ENCODE measurements around the gene MMD2.

Gene MMD2

DNA sequence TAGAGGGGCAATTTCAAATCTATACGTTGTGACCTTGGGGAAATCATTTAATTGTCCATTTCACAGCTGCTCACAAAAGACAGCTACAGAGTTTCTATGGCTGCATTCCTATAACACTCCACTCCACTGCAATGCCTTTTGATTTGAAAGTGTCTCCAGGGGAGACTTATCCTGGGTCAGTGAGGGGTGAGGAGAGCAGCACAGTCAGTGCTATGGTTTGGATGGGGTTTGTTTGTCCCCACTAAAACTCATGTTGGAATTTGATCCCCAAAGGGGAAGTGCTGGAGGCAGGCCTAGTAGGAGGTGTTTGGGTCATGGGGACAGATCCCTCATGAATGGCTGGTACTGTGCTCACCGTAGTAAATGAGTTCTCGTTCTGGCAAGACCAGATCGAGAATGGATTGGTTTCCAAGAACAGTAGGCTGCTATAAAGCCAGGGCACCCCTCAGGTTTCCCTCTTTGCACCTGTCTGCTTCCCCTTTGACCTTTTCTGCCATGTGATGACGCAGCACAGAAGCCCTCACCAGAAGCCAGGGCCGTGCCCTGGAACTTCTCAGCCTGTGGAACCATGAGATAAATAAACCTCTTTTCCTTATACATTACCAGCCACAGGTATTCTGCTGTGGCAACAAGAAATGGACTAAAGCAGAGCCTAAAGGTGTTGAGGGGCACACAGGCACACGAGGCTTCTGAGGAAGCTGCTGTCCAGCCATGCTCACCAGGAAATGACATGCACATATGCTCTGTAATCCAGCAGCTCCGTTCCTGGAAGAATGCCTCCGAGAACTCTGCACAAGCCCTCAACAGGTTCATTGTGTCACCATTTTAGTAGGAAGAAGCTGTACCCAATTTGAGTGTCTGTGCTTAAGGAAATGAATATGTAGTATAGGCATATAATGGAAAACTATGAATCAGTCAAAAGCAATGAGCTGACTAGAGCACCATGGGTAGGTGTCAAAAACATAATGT, 92.2 kb downstream of the MMD2 start:
- DNase-seq = no peak

DNA sequence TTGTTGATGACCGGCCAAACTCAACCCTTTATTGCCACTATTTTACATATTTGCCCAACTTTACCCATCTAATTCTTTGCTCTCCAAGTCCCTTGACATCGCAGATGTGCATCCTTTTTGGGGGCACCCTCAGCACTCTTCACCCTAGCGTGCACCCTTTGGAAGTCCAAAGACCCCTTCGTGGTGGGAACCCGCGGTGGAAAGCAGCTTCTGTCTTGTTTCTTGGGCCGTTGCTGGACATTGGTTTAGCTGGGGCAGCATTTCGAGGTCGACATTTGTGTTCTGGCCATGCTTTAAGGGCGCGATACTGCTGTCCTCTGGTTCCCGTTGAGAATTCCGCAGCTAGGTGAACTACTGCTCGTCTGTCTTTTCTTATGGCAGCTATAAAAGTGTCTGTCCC, 96.8 kb downstream of the MMD2 start:
- no peak for DNase-seq

DNA sequence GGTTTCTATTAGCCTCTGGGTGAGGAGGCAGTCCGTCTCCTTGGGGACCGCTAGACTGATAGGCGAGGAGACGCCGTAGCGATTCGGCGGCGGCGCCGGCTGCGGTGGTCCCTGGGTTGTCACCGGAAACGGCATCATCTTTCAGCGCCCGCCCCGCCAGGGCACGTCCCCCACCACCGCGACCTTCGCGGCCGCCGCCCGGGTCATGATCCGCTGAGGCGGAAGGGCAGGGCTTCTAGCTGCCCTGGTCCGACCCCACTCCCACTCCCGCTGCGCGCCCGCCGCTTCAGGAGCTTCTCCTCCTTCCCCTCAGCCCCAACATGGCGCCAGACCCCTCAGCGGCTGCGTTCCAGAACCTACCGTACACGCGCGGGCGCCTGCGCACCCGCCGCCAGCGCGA, 97.3 kb downstream of the MMD2 start, which contains the start of gene PAPOLB:
Gene PAPOLB, minus strand, starts transcription at position 358 of the 400 bp plus-strand sequence. Its CDS starts 220 bp downstream, at position 138.
- DNase-seq = no peak

DNA sequence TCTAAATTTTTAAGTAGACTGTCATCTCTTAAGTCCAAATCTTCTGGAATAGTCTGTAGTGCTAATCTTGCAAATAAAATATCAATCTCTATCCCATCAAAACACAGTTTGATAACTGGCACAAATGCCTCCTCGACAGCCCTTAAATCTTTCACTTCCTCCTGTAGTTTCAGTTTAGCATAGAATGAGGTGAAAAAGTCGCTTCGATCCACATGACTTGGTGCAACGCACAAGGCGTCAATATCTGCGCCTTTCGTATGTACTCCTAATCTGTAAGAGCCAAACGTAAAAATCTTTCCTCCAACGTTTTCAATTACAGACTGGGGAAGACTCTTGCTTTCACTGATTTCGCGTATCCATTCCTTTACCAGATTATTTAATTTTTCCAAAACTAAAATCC, 97.8 kb downstream of the MMD2 start:
- no peak for DNase-seq

DNA sequence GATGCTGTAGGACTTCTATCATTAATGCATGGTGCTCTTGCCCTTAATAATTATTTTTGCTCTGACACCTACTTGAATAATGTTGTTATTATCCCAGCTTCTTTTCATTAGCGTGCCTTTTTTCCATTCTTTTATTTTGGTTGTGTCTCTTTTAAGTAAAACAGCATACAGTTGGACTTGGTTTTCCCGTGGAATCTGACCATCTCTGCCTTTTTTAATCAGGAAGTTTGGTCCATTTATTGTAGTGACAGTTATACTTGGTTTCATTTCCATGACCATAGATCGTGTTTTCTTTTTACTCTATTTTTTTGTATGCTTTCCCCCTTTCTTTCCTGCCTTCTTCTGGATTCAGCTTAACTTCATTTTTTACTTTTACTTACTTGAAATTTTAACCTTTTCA, 101.8 kb downstream of the MMD2 start:
- no peak for DNase-seq

DNA sequence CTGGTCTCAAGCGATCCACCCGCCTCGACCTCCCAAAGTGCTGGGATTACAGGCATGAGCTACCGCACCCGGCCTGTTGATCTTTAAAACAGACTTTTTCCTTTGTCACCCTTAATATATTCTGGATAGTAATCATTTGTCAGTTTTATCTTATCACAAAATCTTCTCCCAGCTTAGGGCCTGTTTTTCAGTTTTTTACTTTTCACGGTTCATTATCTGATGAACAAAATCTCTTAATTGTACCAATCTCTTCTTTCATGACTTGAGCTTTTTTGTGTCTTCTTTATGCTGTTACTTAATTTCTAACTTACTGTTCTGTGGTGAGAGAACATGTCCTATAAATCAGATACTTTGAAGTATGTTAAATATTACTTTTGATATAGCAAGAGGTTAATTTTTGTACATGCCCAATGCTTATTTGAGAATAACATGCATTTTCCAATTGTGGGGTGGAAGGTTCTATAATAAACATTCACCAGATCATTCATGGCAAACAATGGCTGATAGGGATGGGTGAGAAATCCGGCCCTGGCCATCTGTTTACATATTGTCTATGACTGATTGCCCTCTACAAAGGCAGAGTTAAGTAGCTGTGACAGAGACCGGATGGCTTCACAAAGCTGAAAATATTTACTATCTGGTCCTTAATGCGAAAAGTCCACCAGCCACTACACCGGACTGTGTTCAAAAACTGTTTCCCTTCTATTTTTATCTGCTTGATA, 102.5 kb downstream of the MMD2 start:
- no peak for DNase-seq
